ENCODE results near the gene TEX26. TPM values are rescaled to one million over a fixed set of nuclear protein-coding genes. Genes with fewer than 3 reads are reported as not detected.

The TEX26 gene
- total RNA-seq, 6 experiments from 2014 or later = not detected

GRCh38 chr13:30928978-30929377, 3.5 kb upstream of the TEX26 start:
- Mint-ChIP-seq H3K4me1 (ENCODE audit: low read depth) (peaks cover 9% of the 10 kb centered on the region), H3K27ac (no peak overlapping the region), H3K9me3 (no peaks in the 10 kb centered on the region), H3K27me3 (ENCODE audit: insufficient read depth) (peaks cover 28% of the 10 kb centered on the region), H3K36me3 (ENCODE audit: low read depth) (no peaks in the 10 kb centered on the region; the same call in 1 of the 2 replicates), H3K4me3 (no peak overlapping the region)
- TF ChIP-seq, protein P1, sequence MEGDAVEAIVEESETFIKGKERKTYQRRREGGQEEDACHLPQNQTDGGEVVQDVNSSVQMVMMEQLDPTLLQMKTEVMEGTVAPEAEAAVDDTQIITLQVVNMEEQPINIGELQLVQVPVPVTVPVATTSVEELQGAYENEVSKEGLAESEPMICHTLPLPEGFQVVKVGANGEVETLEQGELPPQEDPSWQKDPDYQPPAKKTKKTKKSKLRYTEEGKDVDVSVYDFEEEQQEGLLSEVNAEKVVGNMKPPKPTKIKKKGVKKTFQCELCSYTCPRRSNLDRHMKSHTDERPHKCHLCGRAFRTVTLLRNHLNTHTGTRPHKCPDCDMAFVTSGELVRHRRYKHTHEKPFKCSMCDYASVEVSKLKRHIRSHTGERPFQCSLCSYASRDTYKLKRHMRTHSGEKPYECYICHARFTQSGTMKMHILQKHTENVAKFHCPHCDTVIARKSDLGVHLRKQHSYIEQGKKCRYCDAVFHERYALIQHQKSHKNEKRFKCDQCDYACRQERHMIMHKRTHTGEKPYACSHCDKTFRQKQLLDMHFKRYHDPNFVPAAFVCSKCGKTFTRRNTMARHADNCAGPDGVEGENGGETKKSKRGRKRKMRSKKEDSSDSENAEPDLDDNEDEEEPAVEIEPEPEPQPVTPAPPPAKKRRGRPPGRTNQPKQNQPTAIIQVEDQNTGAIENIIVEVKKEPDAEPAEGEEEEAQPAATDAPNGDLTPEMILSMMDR (IDR thresholded peaks at IDR 0.05) = no peak
- no peak for DNase-seq

- Mint-ChIP-seq H3K4me1 (ENCODE audit: low read depth) (no peaks in the 10 kb centered on the region), H3K27ac (no peak overlapping the region), H3K36me3 (ENCODE audit: low read depth) (no peaks in the 10 kb centered on the region; the same call in 1 of the 2 replicates), H3K27me3 (ENCODE audit: insufficient read depth) (peaks cover 47% of the 10 kb centered on the region), H3K9me3 (no peaks in the 10 kb centered on the region), H3K4me3 (no peak overlapping the region)
- TF ChIP-seq, protein P1 (IDR thresholded peaks at IDR 0.05) = no peak
- DNase-seq = no peak
These were observed 856 bp downstream of the TEX26 start for GRCh38 chr13:30933354-30933670.

DNA sequence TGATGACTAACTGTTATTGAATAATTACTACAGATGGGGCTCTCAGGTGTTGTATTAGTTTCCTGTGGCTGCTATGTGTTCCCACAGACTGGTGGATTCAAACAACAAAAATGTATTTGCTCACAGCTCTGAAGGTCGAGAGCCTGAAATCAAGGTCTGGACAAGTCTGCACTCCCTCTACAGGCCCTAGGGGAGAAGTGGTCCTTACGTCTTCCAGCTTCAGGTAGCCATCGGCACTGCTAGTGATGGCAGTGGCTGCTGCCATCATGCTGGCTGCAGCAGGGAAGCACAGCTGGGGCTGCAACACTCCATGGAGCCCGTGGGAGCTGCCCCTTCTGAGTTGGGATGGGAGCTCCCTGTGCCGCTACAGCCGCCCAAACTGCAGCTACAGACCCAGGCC, 1.9 kb downstream of the TEX26 start:
- H3K9me3 Mint-ChIP-seq = no peaks in the 10 kb centered on the region
- no peak overlapping the region for H3K4me3 Mint-ChIP-seq
- no peak overlapping the region for H3K27ac Mint-ChIP-seq
- no peaks in the 10 kb centered on the region for H3K4me1 Mint-ChIP-seq (ENCODE audit: low read depth)
- DNase-seq = peak; percentile 3
- TF ChIP-seq, protein P1 (IDR thresholded peaks at IDR 0.05) = peak; percentile 36
- no peaks in the 10 kb centered on the region; the same call in 1 of the 2 replicates for H3K36me3 Mint-ChIP-seq (ENCODE audit: low read depth)
- H3K27me3 Mint-ChIP-seq (ENCODE audit: insufficient read depth) = peaks cover 41% of the 10 kb centered on the region

DNA sequence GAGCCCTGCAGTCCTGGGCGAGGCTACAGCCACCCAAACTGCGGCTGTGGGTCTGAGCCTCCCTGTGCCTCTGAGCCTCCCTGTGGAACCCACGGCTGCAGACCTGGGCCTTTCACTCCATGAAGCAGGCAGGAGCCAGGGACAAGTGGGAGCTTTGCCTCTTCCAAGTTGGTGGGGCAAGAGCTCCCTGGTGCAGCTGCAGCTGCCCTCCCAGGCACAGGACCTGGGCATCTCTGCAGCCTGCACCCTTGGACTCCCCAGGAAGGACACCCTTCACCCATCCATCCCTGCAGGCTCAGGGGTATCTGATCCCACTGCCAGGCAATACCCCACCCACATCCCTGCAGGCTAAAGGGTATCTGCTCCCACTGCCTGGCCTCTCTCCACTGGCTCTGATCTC, 2.3 kb downstream of the TEX26 start:
- Mint-ChIP-seq H3K36me3 (ENCODE audit: low read depth) (no peaks in the 10 kb centered on the region; the same call in 1 of the 2 replicates), H3K4me3 (no peak overlapping the region), H3K27ac (no peak overlapping the region), H3K27me3 (ENCODE audit: insufficient read depth) (peaks cover 41% of the 10 kb centered on the region), H3K4me1 (ENCODE audit: low read depth) (no peaks in the 10 kb centered on the region), H3K9me3 (no peaks in the 10 kb centered on the region)
- no peak for DNase-seq
- TF ChIP-seq, protein P1 (IDR thresholded peaks at IDR 0.05) = no peak

DNA sequence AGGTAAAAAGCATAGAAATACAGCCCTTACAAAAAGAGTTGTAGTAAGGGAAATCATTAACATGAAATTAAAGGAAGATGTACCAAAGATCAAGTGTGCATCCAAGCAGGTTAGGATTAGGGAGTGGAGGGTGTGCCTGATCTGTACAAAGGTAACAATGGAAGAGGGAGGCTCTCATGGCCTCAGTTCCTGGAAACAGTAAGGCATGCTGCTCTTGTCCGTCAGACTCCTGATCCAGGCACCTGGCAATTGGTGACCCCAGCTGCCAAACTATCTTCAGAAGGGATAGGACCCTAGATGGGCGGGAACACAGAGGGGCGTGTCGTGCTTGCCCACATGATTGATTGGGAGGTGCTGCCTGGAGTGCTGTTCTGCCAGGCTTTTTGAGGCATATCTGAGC, 4.5 kb downstream of the TEX26 start:
- Mint-ChIP-seq H3K27me3 (ENCODE audit: insufficient read depth) (peaks cover 36% of the 10 kb centered on the region), H3K4me3 (no peak overlapping the region), H3K4me1 (ENCODE audit: low read depth) (no peaks in the 10 kb centered on the region), H3K27ac (no peak overlapping the region), H3K9me3 (no peaks in the 10 kb centered on the region), H3K36me3 (ENCODE audit: low read depth) (no peaks in the 10 kb centered on the region; the same call in 1 of the 2 replicates)
- no peak for DNase-seq
- TF ChIP-seq, protein P1 (IDR thresholded peaks at IDR 0.05) = no peak

- Mint-ChIP-seq H3K27me3 (ENCODE audit: insufficient read depth) (peaks cover 19% of the 10 kb centered on the region), H3K4me1 (ENCODE audit: low read depth) (no peaks in the 10 kb centered on the region), H3K4me3 (no peak overlapping the region), H3K36me3 (ENCODE audit: low read depth) (peaks cover 7% of the 10 kb centered on the region; the same call in 1 of the 2 replicates), H3K27ac (no peak overlapping the region), H3K9me3 (peaks cover 14% of the 10 kb centered on the region)
- no peak for DNase-seq
- TF ChIP-seq, protein P1 (IDR thresholded peaks at IDR 0.05) = no peak
These were observed 11.4 kb downstream of the TEX26 start for GRCh38 chr13:30943881-30944280.
